ENCODE data around the gene TYW1B. TPM values are rescaled to one million over a fixed set of nuclear protein-coding genes. Genes with fewer than 3 reads are reported as not detected.
A peak's percentile ranks its signal among the peaks of the same experiment; 100 is the strongest.
"Not testable (repeated sequence)": the region's sequence is repeated elsewhere in the genome, so short reads cannot be mapped to it uniquely, and the experiment has no call there.

Gene TYW1B
- total RNA-seq, 1 experiment from 2014 or later: 2.6 TPM

GRCh38 chr7:72829687-72830354 lies 1.8 kb upstream of the TYW1B start:
- H3K9me3 ChIP-seq (ENCODE audit: low read depth, low read length, poor library complexity, severe bottlenecking); H3K4me1 ChIP-seq (ENCODE audit: insufficient read depth, low read length, poor library complexity, severe bottlenecking); POLR2A ChIA-PET (ENCODE audit: low non-redundant PET); H3K27me3 ChIP-seq (replicated peaks; ENCODE audit: insufficient read depth, low read depth, low read length, poor library complexity); BruUV-seq (replicated peaks): not testable (repeated sequence)
- Histone ChIP-seq H3K4me3 (ENCODE audit: low read depth, low read length, poor library complexity, severe bottlenecking) (peak overlapping the region; percentile 71), H3K27ac (ENCODE audit: low read depth, low read length, poor library complexity, severe bottlenecking) (peak overlapping the region; percentile 80), H3K36me3 (ENCODE audit: insufficient read depth, low read length, poor library complexity, severe bottlenecking) (peaks cover 14% of the 10 kb centered on the region)
- peak; percentile 66 for DNase-seq (ENCODE audit: low spot score)
- intact Hi-C loops (cut with micrococcal nuclease; ENCODE audit: unreplicated experiment): loop anchor here (2.0 kb wide), 1 partner anchor 95 kb away; the partner anchor contains the start of gene POM121
- peak; percentile 57 for TF ChIP-seq CTCF (conservative IDR thresholded peaks at IDR 0.05; ENCODE audit: low read depth, low read length)
- CTCF ChIA-PET: interaction anchor here (0.6 to 0.7 kb wide), 2 partner anchors 18 to 205 kb away, joined by 3 to 5 read pairs; no protein-coding TSS in a partner anchor

- peak; percentile 98 for DNase-seq (ENCODE audit: low spot score)
- intact Hi-C loops (cut with micrococcal nuclease; ENCODE audit: unreplicated experiment): loop anchor here (2.0 kb wide), 1 partner anchor 96 kb away; the partner anchor contains the start of gene POM121
- POLR2A ChIA-PET (ENCODE audit: low non-redundant PET): interaction anchor here (0.6 kb wide), 1 partner anchor 498 kb away, joined by 3 read pairs; no protein-coding TSS in a partner anchor
- not testable (repeated sequence) for H3K4me1 ChIP-seq (ENCODE audit: insufficient read depth, low read length, poor library complexity, severe bottlenecking); H3K9me3 ChIP-seq (ENCODE audit: low read depth, low read length, poor library complexity, severe bottlenecking); BruUV-seq (replicated peaks); H3K27me3 ChIP-seq (replicated peaks; ENCODE audit: insufficient read depth, low read depth, low read length, poor library complexity)
- peak overlapping the region; percentile 71 for H3K4me3 ChIP-seq (ENCODE audit: low read depth, low read length, poor library complexity, severe bottlenecking)
- H3K36me3 ChIP-seq (ENCODE audit: insufficient read depth, low read length, poor library complexity, severe bottlenecking): peaks cover 11% of the 10 kb centered on the region
- H3K27ac ChIP-seq (ENCODE audit: low read depth, low read length, poor library complexity, severe bottlenecking): peak overlapping the region; percentile 80
- CTCF ChIA-PET: interaction anchor here (0.7 kb wide), 1 partner anchor 17 kb away, joined by 3 read pairs; no protein-coding TSS in a partner anchor
Observed at GRCh38 chr7:72829291-72829686, 1.3 kb upstream of the TYW1B start.

- CTCF ChIA-PET; intact Hi-C loops (cut with micrococcal nuclease; ENCODE audit: unreplicated experiment); POLR2A ChIA-PET (ENCODE audit: low non-redundant PET); H3K4me1 ChIP-seq (ENCODE audit: insufficient read depth, low read length, poor library complexity, severe bottlenecking); H3K36me3 ChIP-seq (ENCODE audit: insufficient read depth, low read length, poor library complexity, severe bottlenecking); H3K9me3 ChIP-seq (ENCODE audit: low read depth, low read length, poor library complexity, severe bottlenecking); BruUV-seq (replicated peaks); H3K27ac ChIP-seq (ENCODE audit: low read depth, low read length, poor library complexity, severe bottlenecking); H3K27me3 ChIP-seq (replicated peaks; ENCODE audit: insufficient read depth, low read depth, low read length, poor library complexity); H3K4me3 ChIP-seq (ENCODE audit: low read depth, low read length, poor library complexity, severe bottlenecking): not testable (repeated sequence)
- TF ChIP-seq CTCF (conservative IDR thresholded peaks at IDR 0.05; ENCODE audit: low read depth, low read length): peak; percentile 37; the same call in 1 of the 2 replicates
- peak; percentile 21 for DNase-seq (ENCODE audit: low spot score)
Observed at GRCh38 chr7:72823765-72824732, 4.0 kb downstream of the TYW1B start.

GRCh38 chr7:72822497-72822896 lies 5.5 kb downstream of the TYW1B start:
- CTCF ChIA-PET; BruUV-seq (replicated peaks); DNase-seq (ENCODE audit: low spot score); H3K9me3 ChIP-seq (ENCODE audit: low read depth, low read length, poor library complexity, severe bottlenecking); H3K27ac ChIP-seq (ENCODE audit: low read depth, low read length, poor library complexity, severe bottlenecking); POLR2A ChIA-PET (ENCODE audit: low non-redundant PET); H3K4me3 ChIP-seq (ENCODE audit: low read depth, low read length, poor library complexity, severe bottlenecking); H3K27me3 ChIP-seq (replicated peaks; ENCODE audit: insufficient read depth, low read depth, low read length, poor library complexity); H3K4me1 ChIP-seq (ENCODE audit: insufficient read depth, low read length, poor library complexity, severe bottlenecking); H3K36me3 ChIP-seq (ENCODE audit: insufficient read depth, low read length, poor library complexity, severe bottlenecking); intact Hi-C loops (cut with micrococcal nuclease; ENCODE audit: unreplicated experiment): not testable (repeated sequence)

- H3K27me3 ChIP-seq (replicated peaks; ENCODE audit: insufficient read depth, low read depth, low read length, poor library complexity); POLR2A ChIA-PET (ENCODE audit: low non-redundant PET); H3K4me1 ChIP-seq (ENCODE audit: insufficient read depth, low read length, poor library complexity, severe bottlenecking); H3K9me3 ChIP-seq (ENCODE audit: low read depth, low read length, poor library complexity, severe bottlenecking); H3K4me3 ChIP-seq (ENCODE audit: low read depth, low read length, poor library complexity, severe bottlenecking); H3K36me3 ChIP-seq (ENCODE audit: insufficient read depth, low read length, poor library complexity, severe bottlenecking); H3K27ac ChIP-seq (ENCODE audit: low read depth, low read length, poor library complexity, severe bottlenecking); CTCF ChIA-PET; DNase-seq (ENCODE audit: low spot score); BruUV-seq (replicated peaks): not testable (repeated sequence)
- intact Hi-C loops (cut with micrococcal nuclease; ENCODE audit: unreplicated experiment): loop anchor here (5.0 kb wide), 1 partner anchor 98 kb away; no protein-coding TSS in a partner anchor
Observed at GRCh38 chr7:72818663-72819361, 9.2 kb downstream of the TYW1B start.
